ENCODE measurements around the gene LIPH.
"Not testable (repeated sequence)": the region's sequence is repeated elsewhere in the genome, so short reads cannot be mapped to it uniquely, and the experiment has no call there.

LIPH gene

GRCh38 chr3:185552358-185552877 lies at the start of gene LIPH:
TSS of gene LIPH (minus strand) at chr3:185552588. CDS start at chr3:185552471, 117 bp downstream.
- DNase-seq: peak in 1 of 2 experiments; percentile 37

GRCh38 chr3:185595526-185595925 lies 43.1 kb upstream of the LIPH start:
- DNase-seq: no peak

GRCh38 chr3:185594073-185594472 lies 41.7 kb upstream of the LIPH start:
- DNase-seq: no peak

- DNase-seq: no peak
Observed at GRCh38 chr3:185586686-185587039, 34.3 kb upstream of the LIPH start.

GRCh38 chr3:185585859-185586685 lies 33.7 kb upstream of the LIPH start, which contains the start of gene SENP2:
TSS of gene SENP2 (plus strand) at chr3:185586295. CDS start at chr3:185586414, 119 bp downstream.
- peak; percentile 99 for DNase-seq

GRCh38 chr3:185585518-185585858 lies 33.1 kb upstream of the LIPH start:
- no peak for DNase-seq

- DNase-seq: no peak
Observed at GRCh38 chr3:185584686-185585085, 32.3 kb upstream of the LIPH start.

- DNase-seq: no peak
Observed at GRCh38 chr3:185583925-185584324, 31.5 kb upstream of the LIPH start.

- no peak for DNase-seq
Observed at GRCh38 chr3:185582871-185583270, 30.5 kb upstream of the LIPH start.

GRCh38 chr3:185582236-185582635 lies 29.8 kb upstream of the LIPH start:
- no peak for DNase-seq

GRCh38 chr3:185575108-185575869 lies 22.9 kb upstream of the LIPH start:
- peak; percentile 44 to 53 for DNase-seq

GRCh38 chr3:185572183-185572582 lies 19.8 kb upstream of the LIPH start:
- no peak for DNase-seq

GRCh38 chr3:185561958-185562357 lies 9.6 kb upstream of the LIPH start:
- no peak for DNase-seq

GRCh38 chr3:185561374-185561943 lies 9.1 kb upstream of the LIPH start:
- DNase-seq: peak; percentile 26 to 32

GRCh38 chr3:185560676-185561075 lies 8.3 kb upstream of the LIPH start:
- no peak for DNase-seq

- DNase-seq: no peak
Observed at GRCh38 chr3:185559706-185560090, 7.3 kb upstream of the LIPH start.

GRCh38 chr3:185558395-185558794 lies 6.0 kb upstream of the LIPH start:
- DNase-seq: no peak

- not testable (repeated sequence) for DNase-seq
Observed at GRCh38 chr3:185556640-185557039, 4.3 kb upstream of the LIPH start.

GRCh38 chr3:185555860-185556347 lies 3.5 kb upstream of the LIPH start:
- DNase-seq: no peak

- DNase-seq: no peak
Observed at GRCh38 chr3:185555101-185555501, 2.7 kb upstream of the LIPH start.

GRCh38 chr3:185549651-185550111 lies 2.7 kb downstream of the LIPH start:
- no peak for DNase-seq

- DNase-seq: no peak
Observed at GRCh38 chr3:185549122-185549521, 3.3 kb downstream of the LIPH start.

GRCh38 chr3:185540695-185541094 lies 11.7 kb downstream of the LIPH start:
- no peak for DNase-seq

Data from activated T-cell treated with anti-CD3 and anti-CD28 coated beads, Interleukin-2, amount 50 U/mL, for 48 hours (primary cell).